IPS-18c (cell line): Measurements from ENCODE around the gene ZNF197.
A peak's percentile ranks its signal among the peaks of the same experiment; 100 is the strongest.
"Not testable (repeated sequence)": the region's sequence is repeated elsewhere in the genome, so short reads cannot be mapped to it uniquely, and the experiment has no call there.

ENCODE experiments used
- H3K4me3 ChIP-seq: 2 replicates; pipeline ENCODE4 v1.7.0; 2013; ENCODE audit warnings: low read depth, mild to moderate bottlenecking, low read length, moderate library complexity; ENCODE audit not compliant: insufficient read depth
- H3K9me3 ChIP-seq: one replicate; pipeline ENCODE4 v1.6.1; 2013; ENCODE audit warnings: mild to moderate bottlenecking, low read length, moderate library complexity; ENCODE audit not compliant: control insufficient read depth, insufficient read depth

The ZNF197 gene

DNA sequence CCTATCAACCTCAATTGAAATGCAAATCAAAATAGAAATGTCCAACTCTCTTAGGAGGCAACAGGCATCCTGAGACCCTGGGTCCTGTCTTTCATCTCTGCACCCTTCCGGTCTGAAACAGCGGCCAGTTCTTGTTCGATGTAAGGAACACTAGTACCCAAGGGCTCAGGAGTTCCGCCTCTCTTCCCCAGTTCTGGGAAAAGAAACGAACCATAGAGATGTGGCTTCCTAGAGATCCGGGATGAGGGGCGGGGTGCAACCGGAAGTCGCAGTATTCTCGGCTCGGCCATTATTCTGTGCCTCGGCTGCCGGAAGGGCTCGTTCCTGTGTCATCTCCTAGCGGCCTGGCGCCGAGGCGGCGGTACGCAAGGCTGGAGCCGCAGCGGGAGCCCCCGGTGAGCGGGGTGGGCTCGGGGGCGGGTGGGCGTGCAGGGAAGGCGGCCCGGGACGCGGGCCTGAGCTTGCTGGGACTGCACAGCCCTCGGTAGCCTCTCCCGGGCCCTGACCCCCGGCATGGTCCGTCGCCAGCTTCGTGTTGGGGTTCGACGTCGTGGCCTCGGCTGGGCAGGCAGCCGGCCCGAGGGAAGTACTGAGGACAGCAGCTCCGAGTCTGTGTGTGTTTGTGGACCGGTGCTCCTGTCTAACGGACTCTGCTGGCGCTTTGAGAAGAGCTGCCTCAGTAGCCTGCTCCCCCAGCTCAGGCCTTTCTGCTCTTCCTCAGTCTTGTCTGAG lies at the start of gene ZNF197:
Gene ZNF197, plus strand, starts transcription at position 288 of the 732 bp plus-strand sequence. CDS start 4,119 bp downstream, outside the sequence.
- H3K4me3 ChIP-seq = peak within 1 kb of the TSS; percentile 82
- no peaks in the 10 kb centered on the region for H3K9me3 ChIP-seq

DNA sequence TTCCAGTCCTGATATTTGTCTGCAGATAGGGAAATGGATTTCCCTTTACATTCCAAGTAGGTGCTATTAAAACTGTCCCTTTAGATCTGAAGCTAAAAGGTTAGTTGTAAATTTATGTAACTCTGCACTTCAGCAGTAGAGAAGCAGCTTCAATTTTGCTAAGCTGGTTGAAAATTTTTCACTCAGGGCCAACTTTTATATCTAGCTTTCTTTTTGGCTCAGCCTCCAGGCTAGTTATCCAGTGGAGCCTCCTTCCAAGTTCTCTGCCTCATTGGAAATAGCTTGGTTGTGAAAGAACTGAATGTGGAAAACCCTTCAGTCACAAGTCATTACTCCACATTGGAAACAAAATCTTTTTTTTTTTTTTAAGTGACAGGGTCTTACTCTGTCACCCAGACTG lies 48.2 kb upstream of the ZNF197 start:
- Histone ChIP-seq H3K4me3 (no peak overlapping the region), H3K9me3 (no peaks in the 10 kb centered on the region)

DNA sequence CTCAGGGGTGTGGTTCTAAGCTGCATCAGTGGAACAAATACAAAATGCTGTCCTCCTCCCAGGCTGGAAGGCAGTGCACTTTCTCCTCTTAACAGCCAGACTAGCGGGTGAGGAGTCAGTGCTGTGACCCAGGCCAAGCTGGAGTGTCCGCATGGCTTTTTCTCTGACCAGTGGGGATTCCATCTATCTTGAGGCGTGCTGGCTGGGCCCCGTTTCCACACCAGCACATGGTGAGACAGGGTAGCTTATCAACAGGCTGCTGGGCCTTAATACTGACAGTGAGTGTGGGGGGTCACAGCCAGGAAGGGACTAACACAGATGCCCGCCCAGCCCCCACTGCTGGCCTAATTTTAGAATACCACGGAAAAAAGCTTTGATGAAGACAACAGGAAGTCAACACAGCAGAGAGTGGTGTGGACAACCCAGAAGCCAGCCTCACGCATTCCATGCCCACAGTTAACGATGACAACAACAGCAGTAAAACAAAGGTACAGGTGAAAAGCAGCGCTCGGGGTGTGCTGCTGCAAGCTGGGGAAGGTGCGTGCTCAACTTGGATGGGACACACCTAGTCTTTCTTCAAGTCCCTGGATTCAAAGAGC lies 47.4 kb upstream of the ZNF197 start:
- H3K9me3 ChIP-seq, H3K4me3 ChIP-seq: not testable (repeated sequence)

DNA sequence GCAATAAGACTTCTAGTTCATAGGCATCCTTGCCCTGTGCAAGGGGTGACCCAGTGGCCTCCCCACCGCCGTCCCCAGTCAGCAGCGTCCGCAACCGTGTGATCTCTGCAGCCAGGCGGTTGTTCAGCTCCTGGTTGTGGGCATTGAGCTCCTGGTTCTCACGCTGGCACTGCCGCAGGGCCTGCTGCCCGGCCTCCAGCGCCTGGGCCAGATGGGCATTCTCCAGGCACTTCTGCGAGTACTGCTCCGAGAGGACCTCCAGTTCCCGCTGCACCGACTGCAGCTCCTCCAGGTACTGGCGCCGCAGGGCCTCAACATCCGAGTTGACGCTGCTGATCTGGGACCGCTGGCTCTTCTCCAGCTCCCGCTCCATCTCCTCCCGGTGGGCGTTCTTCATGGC lies 46.5 kb upstream of the ZNF197 start:
- H3K4me3 ChIP-seq, H3K9me3 ChIP-seq: not testable (repeated sequence)

DNA sequence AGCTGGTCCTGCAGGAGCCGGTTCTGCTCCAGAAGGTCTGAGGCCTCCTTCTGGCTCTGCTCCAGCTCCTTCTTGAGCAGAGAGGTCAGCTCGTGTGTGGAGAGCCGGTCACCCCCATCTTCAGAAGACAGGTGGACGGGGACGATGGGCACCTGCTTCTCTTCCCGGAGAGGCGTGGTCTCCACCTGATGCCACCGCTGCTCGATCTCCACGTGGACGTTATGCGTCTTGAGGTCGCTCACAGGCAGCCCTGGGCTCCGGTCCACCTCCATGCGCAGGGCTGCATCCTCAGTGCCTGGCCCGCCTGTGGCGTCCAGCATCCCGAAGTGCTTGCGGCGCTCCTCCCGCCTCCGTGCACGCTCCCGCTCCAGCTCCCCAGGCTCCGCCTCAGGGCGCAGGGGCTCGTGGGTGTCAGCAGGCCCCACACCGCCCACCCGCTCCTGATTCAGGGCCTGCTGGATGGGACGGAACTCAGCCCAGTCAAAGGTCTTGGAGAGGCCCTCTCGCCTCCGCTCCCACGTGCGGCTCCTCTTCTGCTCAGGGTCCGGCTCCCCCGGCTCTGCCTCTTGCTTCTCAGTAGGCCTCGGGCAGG lies 45.8 kb upstream of the ZNF197 start:
- not testable (repeated sequence) for H3K4me3 ChIP-seq, H3K9me3 ChIP-seq

DNA sequence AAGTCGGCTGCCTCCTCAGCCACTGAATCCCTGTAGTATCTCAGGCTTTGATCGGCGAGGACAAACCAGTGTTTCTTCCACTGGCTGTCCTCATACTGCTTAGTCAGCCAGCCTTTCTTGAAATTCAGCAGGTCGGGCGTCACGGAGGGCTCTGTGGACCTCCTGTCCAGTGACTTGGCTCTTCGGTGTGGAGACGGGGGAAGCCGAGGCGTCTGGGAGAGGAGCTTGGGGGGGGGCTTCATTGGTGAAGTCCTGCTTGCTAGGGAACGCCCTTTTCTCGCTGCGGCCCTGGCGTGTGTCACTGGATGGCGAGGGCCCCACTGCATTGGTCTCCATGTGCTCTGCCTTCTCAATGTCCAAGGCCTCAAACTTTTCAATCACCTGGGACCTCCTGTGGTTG lies 45.1 kb upstream of the ZNF197 start:
- H3K4me3 ChIP-seq, H3K9me3 ChIP-seq: not testable (repeated sequence)

DNA sequence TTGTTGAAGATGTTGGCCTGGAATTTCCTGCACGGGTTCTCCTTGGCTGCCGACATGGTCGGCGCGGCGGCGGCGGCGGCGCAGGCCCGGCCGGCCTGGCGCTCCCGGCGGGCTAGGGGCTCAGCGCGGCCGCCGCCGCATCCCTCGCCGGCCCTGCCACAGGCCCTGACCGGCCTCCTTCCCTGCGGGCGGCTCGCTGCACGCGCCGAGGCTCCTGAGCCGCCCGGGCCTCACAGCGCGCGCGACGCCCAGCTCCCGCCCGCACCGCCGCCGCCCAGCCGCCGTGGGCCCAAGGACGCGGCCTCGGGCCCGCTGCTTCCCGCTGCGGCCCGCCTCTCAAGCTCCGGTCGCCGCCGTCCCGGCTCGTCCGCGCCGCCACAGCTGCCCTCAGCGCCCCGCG lies 43.9 kb upstream of the ZNF197 start:
- H3K4me3 ChIP-seq, H3K9me3 ChIP-seq: not testable (repeated sequence)

DNA sequence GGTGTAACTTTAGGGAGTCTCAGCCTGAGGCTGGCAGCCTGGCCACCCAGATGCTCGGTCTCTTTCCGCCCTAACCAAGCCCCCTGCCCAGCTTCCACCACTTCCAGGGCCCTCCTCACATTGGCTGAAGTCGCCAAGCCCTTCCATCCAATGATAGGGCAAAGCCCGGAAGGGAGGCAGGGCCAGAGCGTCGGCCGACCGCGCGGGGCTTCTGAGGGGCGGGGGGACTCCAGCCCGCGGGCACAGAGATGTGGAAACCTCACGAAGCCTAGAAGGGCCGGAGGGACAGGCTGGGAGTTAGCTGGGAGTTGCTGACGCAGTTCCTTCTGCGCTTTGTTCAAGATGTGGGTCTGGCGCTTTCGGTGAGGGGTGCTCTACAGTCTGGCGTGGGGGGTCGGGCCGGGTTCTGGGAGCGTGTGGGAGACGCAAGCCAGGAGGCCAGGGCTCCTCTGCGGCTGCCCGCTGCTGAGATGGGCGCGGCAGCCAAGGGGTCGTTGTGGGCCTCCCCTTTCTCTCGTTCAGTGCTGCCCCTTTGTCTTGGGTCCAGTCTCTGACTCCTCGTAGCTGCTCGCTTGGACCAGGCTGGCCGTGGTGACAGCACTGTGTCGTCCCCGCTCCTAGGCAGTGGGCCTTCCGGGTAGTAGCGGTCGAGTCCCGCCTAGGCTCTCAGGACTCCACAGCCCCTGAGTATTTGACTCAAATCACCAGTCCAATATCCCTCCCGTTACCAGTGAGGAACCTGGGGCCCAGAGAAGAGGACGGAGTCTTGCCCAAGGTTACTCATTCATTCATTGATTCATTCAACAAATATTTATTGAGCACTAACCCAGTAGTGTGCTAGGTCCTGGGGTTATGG lies 40.0 kb upstream of the ZNF197 start, which contains the start of gene ZNF660:
Gene ZNF660, plus strand, starts transcription at position 319 of the 856 bp plus-strand sequence. CDS start 9,230 bp downstream, outside the sequence.
- Histone ChIP-seq H3K9me3 (no peaks in the 10 kb centered on the region), H3K4me3 (peak within 1 kb of the TSS; percentile 99)

DNA sequence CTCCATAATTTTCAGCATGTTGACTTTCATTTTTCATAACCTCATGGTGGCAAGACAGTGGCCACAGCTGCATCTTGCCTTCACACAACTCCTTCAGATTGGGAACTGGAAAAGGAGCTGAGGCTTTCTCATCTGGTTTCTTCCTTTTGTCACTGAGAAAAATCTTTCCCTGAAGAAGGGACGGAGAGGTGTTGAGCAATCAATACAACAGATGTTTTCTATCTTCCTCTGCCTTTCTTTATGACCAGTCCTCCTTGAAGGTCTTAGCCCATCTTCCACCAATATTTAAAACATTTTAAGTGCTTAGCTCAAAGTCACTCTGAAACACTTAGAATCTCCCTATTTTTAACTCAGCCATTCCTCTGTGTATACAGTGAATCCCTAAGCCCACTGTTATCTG lies 28.2 kb upstream of the ZNF197 start:
- no peak overlapping the region for H3K4me3 ChIP-seq

DNA sequence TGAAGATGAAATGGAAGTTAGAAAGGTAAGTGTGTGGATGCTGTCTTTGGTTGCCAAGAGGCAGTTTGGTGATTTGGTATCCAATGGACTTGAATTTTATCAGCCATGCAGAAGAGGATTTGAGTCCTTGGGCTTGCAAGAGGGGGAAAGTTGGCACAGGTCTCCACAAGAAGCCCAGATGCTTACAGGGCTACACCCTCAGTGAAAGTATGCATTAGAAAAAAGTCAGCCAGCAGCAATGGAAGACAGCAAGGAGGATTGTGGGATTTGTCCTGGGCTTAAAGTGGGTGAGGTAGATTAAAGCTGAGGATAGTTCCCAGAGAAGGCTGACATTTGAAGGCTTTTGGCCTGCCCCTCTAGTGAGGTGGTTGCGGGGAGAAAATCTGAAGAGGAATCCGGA lies 23.1 kb upstream of the ZNF197 start:
- Histone ChIP-seq H3K4me3 (no peak overlapping the region), H3K9me3 (no peaks in the 10 kb centered on the region)

More for the DNA sequence above, 28.2 kb upstream of the ZNF197 start:
- peaks cover 12% of the 10 kb centered on the region for H3K9me3 ChIP-seq

DNA sequence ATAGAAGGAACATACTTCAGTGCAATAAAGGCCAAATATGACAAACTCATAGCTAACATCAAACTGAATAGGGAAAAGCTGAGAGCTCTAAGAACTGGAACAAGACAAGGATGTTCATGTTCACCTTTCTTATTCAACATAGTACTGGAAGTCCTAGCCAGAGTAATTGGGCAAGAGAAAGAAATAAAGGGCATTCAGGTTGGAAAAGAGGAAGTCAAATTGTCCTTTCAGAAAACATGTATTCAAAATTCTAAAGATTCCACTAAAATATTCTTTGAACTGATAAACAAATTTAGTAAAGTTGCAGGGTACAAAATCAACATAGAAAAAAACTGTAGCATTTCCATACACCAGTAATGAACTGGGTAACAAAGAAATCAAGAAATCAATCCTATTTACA lies 12.2 kb upstream of the ZNF197 start:
- H3K4me3 ChIP-seq = no peak overlapping the region

DNA sequence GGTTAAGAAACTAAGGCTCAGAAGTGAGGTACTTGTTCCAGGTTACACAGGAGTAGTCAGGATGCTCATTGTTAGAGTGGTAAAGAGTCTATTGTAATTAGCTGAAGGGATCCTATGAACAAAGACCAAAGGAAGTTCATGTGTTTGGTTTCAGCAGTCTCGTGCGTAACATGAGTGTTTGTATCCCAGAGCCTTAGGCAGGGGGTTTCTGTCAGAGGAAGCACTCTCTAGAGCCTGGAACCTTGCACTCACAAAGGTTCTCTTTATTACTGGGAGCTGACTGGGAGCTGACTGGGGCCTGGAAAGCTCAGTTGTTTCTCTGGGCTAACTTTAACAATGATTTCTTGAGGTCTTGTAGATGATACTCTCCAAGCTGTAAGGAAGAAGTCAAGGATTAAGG lies 3.9 kb downstream of the ZNF197 start:
- no peaks in the 10 kb centered on the region for H3K9me3 ChIP-seq

More for the DNA sequence above, 12.2 kb upstream of the ZNF197 start:
- H3K9me3 ChIP-seq = no peaks in the 10 kb centered on the region

DNA sequence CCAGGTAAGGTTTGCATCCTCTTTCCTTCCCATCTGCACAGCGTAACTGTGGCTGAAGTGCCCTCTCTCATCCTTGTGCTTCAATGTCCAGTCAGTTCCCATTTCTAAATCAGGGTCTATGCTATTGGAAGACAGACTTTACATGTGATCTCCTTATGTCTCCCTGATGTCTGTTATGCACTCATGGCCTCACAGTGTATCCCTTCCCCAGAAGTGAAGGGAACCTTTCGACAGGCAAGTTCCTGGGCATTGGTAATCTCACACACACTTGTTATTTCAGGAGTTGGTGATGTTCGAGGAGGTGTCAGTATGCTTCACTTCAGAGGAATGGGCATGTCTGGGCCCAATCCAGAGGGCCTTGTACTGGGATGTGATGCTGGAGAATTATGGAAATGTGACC lies 7.4 kb downstream of the ZNF197 start:
- Histone ChIP-seq H3K4me3 (no peak overlapping the region), H3K9me3 (no peaks in the 10 kb centered on the region)

More for the DNA sequence above, 3.9 kb downstream of the ZNF197 start:
- no peak overlapping the region for H3K4me3 ChIP-seq

DNA sequence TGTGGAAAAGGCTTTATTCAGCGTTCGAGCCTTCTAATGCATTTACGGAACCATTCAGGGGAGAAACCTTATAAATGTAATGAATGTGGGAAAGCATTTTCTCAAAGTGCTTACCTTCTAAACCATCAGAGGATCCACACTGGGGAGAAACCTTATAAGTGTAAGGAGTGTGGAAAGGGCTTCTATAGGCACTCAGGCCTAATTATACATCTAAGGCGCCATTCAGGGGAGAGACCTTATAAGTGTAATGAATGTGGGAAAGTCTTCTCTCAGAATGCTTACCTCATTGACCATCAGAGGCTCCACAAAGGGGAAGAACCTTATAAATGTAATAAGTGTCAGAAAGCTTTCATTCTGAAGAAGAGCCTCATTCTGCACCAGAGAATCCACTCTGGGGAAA lies 17.5 kb downstream of the ZNF197 start:
- peaks cover 14% of the 10 kb centered on the region for H3K9me3 ChIP-seq
- H3K4me3 ChIP-seq = no peak overlapping the region

DNA sequence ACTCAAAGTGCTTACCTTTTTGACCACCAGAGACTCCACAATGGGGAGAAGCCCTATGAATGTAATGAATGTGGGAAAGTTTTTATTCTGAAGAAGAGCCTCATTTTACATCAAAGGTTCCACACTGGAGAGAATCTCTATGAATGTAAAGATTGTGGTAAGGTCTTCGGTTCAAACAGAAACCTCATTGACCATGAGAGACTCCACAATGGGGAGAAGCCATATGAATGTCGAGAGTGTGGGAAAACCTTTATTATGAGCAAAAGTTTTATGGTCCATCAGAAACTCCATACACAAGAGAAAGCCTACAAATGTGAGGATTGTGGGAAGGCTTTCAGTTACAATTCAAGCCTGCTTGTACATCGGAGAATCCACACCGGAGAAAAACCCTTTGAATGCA lies 18.2 kb downstream of the ZNF197 start:
- H3K4me3 ChIP-seq = no peak overlapping the region
- H3K9me3 ChIP-seq = peaks cover 14% of the 10 kb centered on the region

DNA sequence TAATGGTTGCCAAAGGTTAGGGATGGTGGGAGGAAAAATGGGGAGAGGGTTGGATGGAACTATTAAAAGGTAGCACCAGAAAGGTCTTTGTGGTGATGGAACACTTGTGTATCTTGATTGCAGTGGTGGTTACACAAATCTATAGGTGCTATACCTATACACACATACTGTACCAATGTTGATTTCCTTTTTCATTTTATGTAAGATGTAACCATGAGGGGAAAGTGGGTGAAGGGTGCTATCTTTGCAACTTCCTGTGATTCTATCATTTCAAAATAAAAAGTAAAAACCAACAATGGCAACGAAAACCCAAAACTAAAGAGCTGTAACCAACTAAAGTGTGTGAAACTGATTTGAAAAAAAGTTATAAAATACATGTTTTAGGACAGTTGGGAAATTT lies 22.9 kb downstream of the ZNF197 start:
- H3K4me3 ChIP-seq = no peak overlapping the region

DNA sequence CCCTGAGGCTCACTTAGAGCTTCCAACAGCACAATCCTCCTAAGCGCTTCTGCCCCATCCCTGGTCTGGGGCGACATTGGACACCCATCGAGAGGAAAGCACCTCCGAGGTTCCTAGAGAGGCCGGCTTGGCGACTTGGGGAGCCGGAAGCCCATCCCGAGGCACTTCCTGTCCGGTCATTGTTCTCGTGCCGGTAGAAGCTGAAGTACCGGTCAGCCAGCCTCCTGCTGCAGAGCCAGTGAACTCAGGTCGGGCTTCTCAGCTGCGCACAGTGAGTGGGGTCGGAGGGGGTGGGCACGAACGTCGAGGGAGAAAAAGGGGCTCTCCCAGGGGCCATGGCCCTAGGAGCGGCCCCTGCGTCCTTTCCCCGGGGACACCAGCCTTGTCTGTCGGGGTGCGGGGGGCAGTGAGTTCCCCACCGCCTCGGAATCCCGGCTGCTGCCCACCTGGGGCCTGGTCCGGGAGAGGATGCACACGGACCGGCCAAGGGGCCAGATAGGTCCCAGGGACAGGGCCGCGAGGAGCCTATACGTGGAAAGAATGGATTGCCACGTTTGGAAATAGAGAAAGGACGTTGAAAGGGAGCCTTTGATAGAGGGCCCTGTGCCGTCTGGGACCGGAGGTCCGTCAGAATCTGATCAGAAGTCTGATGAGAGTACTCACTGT lies 23.9 kb downstream of the ZNF197 start, which contains the start of gene ZNF35:
Gene ZNF35, plus strand, starts transcription at position 169 of the 666 bp plus-strand sequence. CDS start 2,336 bp downstream, outside the sequence.
- H3K4me3 ChIP-seq = peak within 1 kb of the TSS; percentile 84
- no peaks in the 10 kb centered on the region for H3K9me3 ChIP-seq

More for the DNA sequence above, 22.9 kb downstream of the ZNF197 start:
- peaks cover 1% of the 10 kb centered on the region for H3K9me3 ChIP-seq
